ENCODE measurements around the gene PRKAR1B.

Gene PRKAR1B

DNA sequence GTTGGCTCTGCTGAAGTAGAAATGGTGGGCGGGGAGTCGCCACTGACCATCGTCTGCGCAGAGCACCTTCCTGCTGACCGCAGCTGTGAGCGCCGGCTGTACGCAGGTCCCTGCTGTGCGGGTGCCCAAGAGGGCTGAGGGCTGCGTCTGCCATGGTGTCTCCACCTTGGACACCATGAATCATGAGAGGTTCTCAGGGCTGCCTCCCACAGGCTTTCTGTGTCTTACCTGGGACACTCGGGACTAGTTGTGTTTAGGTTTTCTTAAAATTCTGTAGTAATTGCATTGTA, 44.9 kb upstream of the PRKAR1B start:
- no peak for TF ChIP-seq CTCF (IDR thresholded peaks at IDR 0.05; ENCODE audit: insufficient read depth, low read depth, low read length, missing control alignments)
- no peak for DNase-seq (ENCODE audit: low read depth)

DNA sequence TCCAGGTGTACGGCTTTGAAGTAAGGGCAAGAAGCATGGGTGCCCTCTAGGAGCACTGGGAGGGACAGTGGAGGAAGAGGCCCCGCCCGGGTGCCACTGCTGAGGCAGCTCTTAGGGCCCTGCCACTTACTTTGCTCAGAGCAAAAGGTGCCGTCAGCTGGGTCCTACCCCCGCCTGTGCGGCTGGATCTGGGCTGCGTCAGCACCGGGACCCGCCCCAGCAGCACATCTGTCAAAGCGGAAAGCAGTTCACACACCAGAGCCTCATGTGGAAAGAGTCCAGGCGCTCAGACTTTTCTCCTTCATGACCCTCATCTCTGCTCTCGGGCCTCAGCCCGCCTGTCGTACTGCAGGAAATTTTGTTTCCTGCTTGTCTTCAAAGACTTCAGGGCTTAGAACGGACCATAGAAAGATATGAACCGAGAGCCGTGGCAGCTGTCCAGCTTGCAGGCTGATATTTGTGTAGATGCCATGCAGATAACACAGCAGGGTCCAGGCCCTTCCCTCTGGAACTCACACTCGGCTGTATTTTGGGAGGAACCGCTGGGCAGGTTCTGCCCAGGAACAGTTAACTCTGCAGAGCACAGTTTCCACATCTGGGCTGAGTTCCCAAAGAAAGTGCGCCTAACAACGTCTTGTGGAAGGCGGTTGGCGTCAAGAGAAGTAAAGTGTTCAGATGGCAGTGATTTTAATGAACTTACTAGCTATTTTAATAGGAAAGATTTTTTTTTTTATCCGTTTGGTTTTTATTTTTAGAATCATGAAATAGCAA, 44.3 kb upstream of the PRKAR1B start:
- no peak overlapping the region for H3K4me3 ChIP-seq (ENCODE audit: low read length)
- no peak for DNase-seq (ENCODE audit: low read depth)
- TF ChIP-seq CTCF (IDR thresholded peaks at IDR 0.05; ENCODE audit: insufficient read depth, low read depth, low read length, missing control alignments), result no peak

More for the DNA sequence above, 44.9 kb upstream of the PRKAR1B start:
- H3K4me3 ChIP-seq (ENCODE audit: low read length), result no peak overlapping the region

DNA sequence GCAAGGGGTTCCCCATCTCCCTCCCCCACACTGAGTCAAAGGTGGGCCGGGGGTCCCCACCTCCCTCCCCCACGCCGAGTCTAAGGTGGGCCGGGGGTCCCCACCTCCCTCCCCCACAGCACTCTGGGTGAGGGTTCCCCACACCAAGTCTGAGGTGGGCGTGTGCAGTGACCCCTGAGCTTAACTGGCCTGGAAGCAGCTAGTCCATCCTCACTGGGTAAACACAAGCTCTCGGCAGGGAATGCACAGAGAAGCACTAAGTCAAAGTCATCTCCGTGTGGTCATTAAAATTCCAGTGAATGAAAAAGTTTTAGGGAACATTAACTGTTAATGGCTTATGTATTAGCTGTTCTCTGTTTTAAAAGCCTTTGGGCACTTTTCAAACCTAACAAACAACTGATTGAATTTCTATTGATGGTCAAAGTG, 43.7 kb upstream of the PRKAR1B start:
- no peak for DNase-seq (ENCODE audit: low read depth)
- H3K4me3 ChIP-seq (ENCODE audit: low read length), result no peak overlapping the region

DNA sequence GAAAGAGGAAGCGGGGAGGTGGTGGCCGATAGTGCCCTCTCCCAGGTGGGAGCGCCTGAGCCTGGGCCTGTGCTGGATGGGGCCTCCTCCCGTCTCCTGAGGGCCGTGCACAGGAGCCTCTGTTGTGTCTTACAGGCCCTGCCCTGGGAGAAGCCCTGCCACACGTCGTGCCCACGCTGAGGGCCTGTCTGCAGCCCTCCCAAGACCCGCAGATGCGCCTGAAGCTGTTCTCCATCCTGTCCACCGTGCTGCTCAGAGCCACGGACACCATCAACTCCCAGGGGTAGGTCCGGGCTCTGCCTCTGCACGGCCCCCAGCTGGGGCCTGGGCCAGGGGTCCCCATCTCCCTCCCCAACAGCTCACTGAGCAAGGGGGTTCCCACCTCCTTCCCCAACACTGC, 43.3 kb upstream of the PRKAR1B start:
- no peak for DNase-seq (ENCODE audit: low read depth)
- H3K4me3 ChIP-seq (ENCODE audit: low read length), result no peak overlapping the region
- TF ChIP-seq CTCF (IDR thresholded peaks at IDR 0.05; ENCODE audit: insufficient read depth, low read depth, low read length, missing control alignments), result no peak

More for the DNA sequence above, 43.7 kb upstream of the PRKAR1B start:
- no peak for TF ChIP-seq CTCF (IDR thresholded peaks at IDR 0.05; ENCODE audit: insufficient read depth, low read depth, low read length, missing control alignments)

DNA sequence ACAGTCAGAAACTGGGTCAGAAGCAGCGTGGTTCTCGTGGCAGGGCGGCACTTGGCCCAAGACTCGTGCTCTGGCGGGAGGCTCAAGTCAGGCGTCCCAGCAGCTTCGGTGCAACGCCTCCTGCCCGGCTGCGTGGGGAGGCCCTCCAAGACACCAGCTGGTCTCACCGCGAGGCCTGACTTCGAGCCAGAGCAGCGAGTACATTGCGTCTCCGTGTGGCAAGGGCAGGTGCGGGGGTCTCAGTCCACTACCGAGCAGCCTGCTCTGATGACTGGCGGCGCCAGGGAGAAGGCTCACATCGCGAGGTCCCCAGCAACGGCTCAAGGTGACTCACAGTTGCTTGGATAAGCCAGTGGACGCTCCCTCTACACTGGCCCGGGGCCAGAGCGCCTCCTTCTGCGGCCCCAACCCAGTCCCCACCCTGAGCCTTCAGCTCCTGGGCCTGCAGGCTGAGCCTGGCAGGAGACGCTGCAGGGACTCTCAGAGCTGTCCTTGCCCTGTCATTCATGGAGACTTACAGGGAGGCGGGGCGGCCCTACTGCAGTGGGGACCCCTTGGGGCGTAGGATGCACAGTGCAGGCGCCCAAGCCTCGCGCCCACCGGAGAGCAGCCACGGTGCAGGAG, 41.9 kb upstream of the PRKAR1B start:
- H3K4me3 ChIP-seq (ENCODE audit: low read length), result no peak overlapping the region
- no peak for DNase-seq (ENCODE audit: low read depth)
- no peak for TF ChIP-seq CTCF (IDR thresholded peaks at IDR 0.05; ENCODE audit: insufficient read depth, low read depth, low read length, missing control alignments)

GRCh38 chr7:767941-768731, 41.1 kb upstream of the PRKAR1B start:
- no peak for TF ChIP-seq CTCF (IDR thresholded peaks at IDR 0.05; ENCODE audit: insufficient read depth, low read depth, low read length, missing control alignments)
- DNase-seq (ENCODE audit: low read depth), result no peak
- H3K4me3 ChIP-seq (ENCODE audit: low read length), result no peak overlapping the region
